Uterus (tissue), 4 donors: ENCODE results near the gene PCDHGB3. TPM values are rescaled to one million over a fixed set of nuclear protein-coding genes. Genes with fewer than 3 reads are reported as not detected.

Experiments used
- DNase-seq, 2 donors: peaks; one replicate each; pipeline ENCODE4 v3.0.0-alpha.2; 2019 to 2020
- H3K27ac ChIP-seq, 2 donors: fragments of 200-600 bp; sonication (generic); 1 replicate in 1 of 2; 2 replicates in 1 of 2; pipeline ENCODE4 v1.5.1; 2016 to 2018
- H3K27me3 ChIP-seq, 2 donors: fragments of 200-600 bp; sonication (generic); one replicate each; pipeline ENCODE4 v1.5.1; 2018 to 2019; ENCODE audit warnings: control low read depth in 1 of 2
- H3K36me3 ChIP-seq, 2 donors: fragments of 200-600 bp; sonication (generic); one replicate each; pipeline ENCODE4 v1.5.1; 2019; ENCODE audit warnings: control low read depth in 1 of 2
- H3K4me1 ChIP-seq, 2 donors: fragments of 200-600 bp; sonication (generic); one replicate each; pipeline ENCODE4 v1.5.1; 2018 to 2019; ENCODE audit warnings: control low read depth in 1 of 2
- H3K4me3 ChIP-seq, 2 donors: fragments of 200-600 bp; sonication (generic); 1 replicate in 1 of 2; 2 replicates in 1 of 2; pipeline ENCODE4 v1.5.1; 2018 to 2019; ENCODE audit warnings: mild to moderate bottlenecking in 1 of 2
- H3K9me3 ChIP-seq, 2 donors: fragments of 200-600 bp; sonication (generic); one replicate each; pipeline ENCODE4 v1.5.1; 2019; ENCODE audit warnings: control low read depth in 1 of 2
- CTCF ChIP-seq, 4 experiments: fragments of 200-600 bp in 2 of 4; fragments of 450-650 bp in 2 of 4; sonication (generic) in 2 of 4; IDR thresholded peaks; one replicate each; pipeline ENCODE4 v1.5.1; 2016 to 2019; ENCODE audit warnings: antibody characterized with exemption in 4 of 4, mild to moderate bottlenecking in 2 of 4, moderate library complexity in 1 of 4
- POLR2A ChIP-seq, 2 donors: fragments of 450-650 bp; IDR thresholded peaks; one replicate each; pipeline ENCODE4 v1.6.1; 2016; ENCODE audit warnings: antibody characterized with exemption in 2 of 2, mild to moderate bottlenecking in 1 of 2, moderate library complexity in 1 of 2
- intact Hi-C: fragments of 100-400 bp; cut with DNase I; formaldehyde crosslinking; loops from one replicate; pipeline ENCODE4 v1.15.1; 2023; ENCODE audit warnings: low total_unique reads
- total RNA-seq, 4 donors: library from RNA; depleted of rRNA in 3 of 4; stranded (reverse); fragments of >200 nt in 3 of 4; gene quantifications; one replicate each; pipeline versions ENCODE4 v1.1.0 to v1.2.4, GENCODE V29; 2014 to 2023
- donor health status: DM: yes; HTN: yes; CAD: no.

The PCDHGB3 gene
- total RNA-seq, 4 donors from 2014 or later: 0.59 to 14.1 (median 8.1) TPM

GRCh38 chr5:141419074-141419880 lies 49.2 kb downstream of the PCDHGB3 start:
- intact Hi-C loops: no loop called here
- Histone ChIP-seq H3K4me3 (no peak overlapping the region), H3K9me3 (peaks cover 0 to 96% of the 10 kb centered on the region in 2 donors), H3K27me3 (no peaks in the 10 kb centered on the region), H3K36me3 (no peaks in the 10 kb centered on the region), H3K27ac (no peak overlapping the region), H3K4me1 (no peaks in the 10 kb centered on the region)
- DNase-seq: no peak
- TF ChIP-seq POLR2A (IDR thresholded peaks at IDR 0.05): no peak
- TF ChIP-seq CTCF (IDR thresholded peaks at IDR 0.05): no peak

GRCh38 chr5:141420855-141421488 lies 50.9 kb downstream of the PCDHGB3 start, which contains the start of gene PCDHGA11:
Gene PCDHGA11, plus strand, starts transcription at chr5:141421051. Its CDS starts 177 bp downstream, at chr5:141421228.
- H3K9me3 ChIP-seq: peaks cover 0 to 98% of the 10 kb centered on the region in 2 donors
- DNase-seq: no peak
- intact Hi-C loops: no loop called here
- no peak within 1 kb of the TSS for H3K4me3 ChIP-seq
- H3K4me1 ChIP-seq: no peaks in the 10 kb centered on the region
- no peak within 1 kb of the TSS for H3K27ac ChIP-seq
- TF ChIP-seq CTCF (IDR thresholded peaks at IDR 0.05) (no peak), POLR2A (IDR thresholded peaks at IDR 0.05) (no peak)
- H3K36me3 ChIP-seq: no peaks in the 10 kb centered on the region
- H3K27me3 ChIP-seq: no peaks in the 10 kb centered on the region

DNA sequence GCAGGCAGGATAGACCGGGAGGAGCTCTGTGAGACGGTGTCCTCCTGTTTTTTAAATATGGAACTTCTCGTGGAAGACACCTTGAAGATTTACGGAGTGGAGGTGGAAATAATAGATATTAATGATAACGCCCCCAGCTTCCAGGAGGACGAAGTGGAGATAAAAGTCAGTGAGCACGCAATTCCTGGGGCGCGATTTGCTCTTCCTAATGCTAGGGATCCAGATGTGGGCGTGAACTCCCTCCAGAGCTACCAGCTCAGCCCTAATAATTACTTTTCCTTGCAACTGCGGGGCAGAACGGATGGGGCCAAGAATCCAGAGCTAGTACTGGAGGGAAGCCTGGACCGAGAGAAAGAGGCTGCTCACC lies 51.4 kb downstream of the PCDHGB3 start:
- no peak for TF ChIP-seq POLR2A (IDR thresholded peaks at IDR 0.05)
- no peak for TF ChIP-seq CTCF (IDR thresholded peaks at IDR 0.05)
- intact Hi-C loops: no loop called here
- Histone ChIP-seq H3K36me3 (no peaks in the 10 kb centered on the region), H3K27ac (no peak overlapping the region), H3K4me1 (no peaks in the 10 kb centered on the region), H3K4me3 (no peak overlapping the region), H3K9me3 (peaks cover 0 to 98% of the 10 kb centered on the region in 2 donors), H3K27me3 (no peaks in the 10 kb centered on the region)
- no peak for DNase-seq

Other genes with a start within 250 kb of the PCDHGB3 start
- gene PCDHB4, start 248.4 kb upstream of the PCDHGB3 start, total RNA-seq: 10 to 100 TPM in 1 of 4 donors, 1 to 10 TPM in 2, under 1 TPM in 1; 0.59 to 10.5 (median 6.0) TPM
- gene PCDHB5, start 235.0 kb upstream of the PCDHGB3 start, total RNA-seq: 10 to 100 TPM in 3 of 4 donors, 1 to 10 TPM in 1; 1.2 to 16.4 (median 12.6) TPM
- gene PCDHB6, start 220.2 kb upstream of the PCDHGB3 start, total RNA-seq: 1 to 10 TPM in 3 of 4 donors, under 1 TPM in 1; 0.51 to 4.2 (median 1.7) TPM
- gene PCDHB7, start 197.6 kb upstream of the PCDHGB3 start, total RNA-seq: 1 to 10 TPM in 3 of 4 donors, under 1 TPM in 1; 0.51 to 8.0 (median 5.7) TPM
- gene PCDHB8, start 192.5 kb upstream of the PCDHGB3 start, total RNA-seq: 1 to 10 TPM in 2 of 4 donors, under 1 TPM in 2; under 0.01 to 5.4 (median 2.1) TPM
- gene PCDHB16, start 187.9 kb upstream of the PCDHGB3 start, total RNA-seq: 10 to 100 TPM in 1 of 4 donors, 1 to 10 TPM in 3; 3.8 to 10.2 (median 5.0) TPM
- 1 to 10 TPM; 1.8 to 5.5 (median 4.8) TPM for gene PCDHB9, start 183.1 kb upstream of the PCDHGB3 start, total RNA-seq
- gene PCDHB10, start 177.9 kb upstream of the PCDHGB3 start, total RNA-seq: 1 to 10 TPM; 2.6 to 8.3 (median 4.7) TPM
- 1 to 10 TPM; 2.4 to 9.8 (median 6.9) TPM for gene PCDHB11, start 170.6 kb upstream of the PCDHGB3 start, total RNA-seq
- gene PCDHB12, start 161.5 kb upstream of the PCDHGB3 start, total RNA-seq: 10 to 100 TPM in 1 of 4 donors, 1 to 10 TPM in 2, under 1 TPM in 1; 0.88 to 20.5 (median 9.1) TPM
- 10 to 100 TPM in 1 of 4 donors, 1 to 10 TPM in 3; 6.2 to 26.1 (median 8.5) TPM for gene PCDHB13, start 156.3 kb upstream of the PCDHGB3 start, total RNA-seq
- 10 to 100 TPM in 2 of 4 donors, 1 to 10 TPM in 2; 3.6 to 14.7 (median 9.3) TPM for gene PCDHB14, start 146.9 kb upstream of the PCDHGB3 start, total RNA-seq
- gene PCDHB15, start 124.8 kb upstream of the PCDHGB3 start, total RNA-seq: 10 to 100 TPM in 3 of 4 donors, 1 to 10 TPM in 1; 5.0 to 17.8 (median 12.1) TPM
- gene SLC25A2, start 66.2 kb upstream of the PCDHGB3 start, total RNA-seq: 1 to 10 TPM in 2 of 4 donors, under 1 TPM in 1, not detected in 1; 0.28 to 2.4 (median 2.3) TPM
- gene TAF7, start 49.5 kb upstream of the PCDHGB3 start, total RNA-seq: 100 to 1,000 TPM in 2 of 4 donors, 10 to 100 TPM in 2; 76.1 to 121 (median 98.0) TPM
- gene PCDHGA1, start 39.7 kb upstream of the PCDHGB3 start, total RNA-seq: 1 to 10 TPM in 2 of 4 donors, under 1 TPM in 2; under 0.01 to 3.3 (median 1.5) TPM
- 10 to 100 TPM in 2 of 4 donors, 1 to 10 TPM in 2; 3.2 to 11.6 (median 9.3) TPM for gene PCDHGA2, start 31.5 kb upstream of the PCDHGB3 start, total RNA-seq
- gene PCDHGA3, start 26.4 kb upstream of the PCDHGB3 start, total RNA-seq: 1 to 10 TPM in 3 of 4 donors, under 1 TPM in 1; 0.51 to 8.2 (median 5.6) TPM
- gene PCDHGB1, start 20.1 kb upstream of the PCDHGB3 start, total RNA-seq: 1 to 10 TPM in 3 of 4 donors, not detected in 1; 4.4 to 7.4 (median 6.9) TPM
- 10 to 100 TPM in 1 of 4 donors, 1 to 10 TPM in 2, under 1 TPM in 1; 0.59 to 16.1 (median 8.7) TPM for gene PCDHGA4, start 15.2 kb upstream of the PCDHGB3 start, total RNA-seq
- 10 to 100 TPM in 2 of 4 donors, 1 to 10 TPM in 1, under 1 TPM in 1; 0.59 to 17.9 (median 8.7) TPM for gene PCDHGB2, start 10.2 kb upstream of the PCDHGB3 start, total RNA-seq
- gene PCDHGA5, start 6.1 kb upstream of the PCDHGB3 start, total RNA-seq: 10 to 100 TPM in 3 of 4 donors, 1 to 10 TPM in 1; 1.8 to 11.5 (median 11.2) TPM
- 10 to 100 TPM in 3 of 4 donors, 1 to 10 TPM in 1; 4.4 to 16.6 (median 14.3) TPM for gene PCDHGA6, start 3.6 kb downstream of the PCDHGB3 start, total RNA-seq
- gene PCDHGA7, start 12.5 kb downstream of the PCDHGB3 start, total RNA-seq: 10 to 100 TPM in 3 of 4 donors, 1 to 10 TPM in 1; 10.0 to 14.1 (median 11.8) TPM
- 10 to 100 TPM in 3 of 4 donors, 1 to 10 TPM in 1; 8.2 to 17.1 (median 14.9) TPM for gene PCDHGB4, start 17.5 kb downstream of the PCDHGB3 start, total RNA-seq
- 1 to 10 TPM in 3 of 4 donors, under 1 TPM in 1; 0.59 to 9.0 (median 5.1) TPM for gene PCDHGA8, start 22.4 kb downstream of the PCDHGB3 start, total RNA-seq
- gene PCDHGB5, start 27.7 kb downstream of the PCDHGB3 start, total RNA-seq: 10 to 100 TPM in 3 of 4 donors, 1 to 10 TPM in 1; 10.0 to 33.6 (median 20.6) TPM
- gene PCDHGA9, start 32.5 kb downstream of the PCDHGB3 start, total RNA-seq: 10 to 100 TPM; 11.8 to 18.7 (median 16.7) TPM
- 10 to 100 TPM in 2 of 4 donors, 1 to 10 TPM in 2; 3.1 to 21.1 (median 11.5) TPM for gene PCDHGB6, start 37.8 kb downstream of the PCDHGB3 start, total RNA-seq
- gene PCDHGA10, start 42.7 kb downstream of the PCDHGB3 start, total RNA-seq: 10 to 100 TPM in 1 of 4 donors, 1 to 10 TPM in 3; 2.4 to 11.2 (median 6.6) TPM
- 10 to 100 TPM in 3 of 4 donors, 1 to 10 TPM in 1; 7.1 to 27.6 (median 18.1) TPM for gene PCDHGB7, start 47.4 kb downstream of the PCDHGB3 start, total RNA-seq
- gene PCDHGA11, start 50.8 kb downstream of the PCDHGB3 start, total RNA-seq: 10 to 100 TPM in 3 of 4 donors, 1 to 10 TPM in 1; 9.4 to 13.2 (median 12.0) TPM
- 10 to 100 TPM in 3 of 4 donors, 1 to 10 TPM in 1; 2.9 to 22.0 (median 14.5) TPM for gene PCDHGA12, start 60.3 kb downstream of the PCDHGB3 start, total RNA-seq
- gene PCDHGC3, start 105.7 kb downstream of the PCDHGB3 start, total RNA-seq: 100 to 1,000 TPM in 3 of 4 donors, 10 to 100 TPM in 1; 25.9 to 146 (median 123) TPM
- 1 to 10 TPM; 2.9 to 8.0 (median 6.7) TPM for gene PCDHGC4, start 114.8 kb downstream of the PCDHGB3 start, total RNA-seq
- 1 to 10 TPM in 3 of 4 donors, under 1 TPM in 1; under 0.01 to 7.5 (median 3.4) TPM for gene PCDHGC5, start 118.8 kb downstream of the PCDHGB3 start, total RNA-seq
- 10 to 100 TPM; 27.7 to 69.4 (median 30.2) TPM for gene DIAPH1, start 248.8 kb downstream of the PCDHGB3 start, total RNA-seq